ENCODE measurements around the gene SNTA1.
"Not testable (repeated sequence)": the region's sequence is repeated elsewhere in the genome, so short reads cannot be mapped to it uniquely, and the experiment has no call there.

The SNTA1 gene

GRCh38 chr20:33463332-33464101 lies 20.0 kb upstream of the SNTA1 start:
- DNase-seq (ENCODE audit: insufficient read length) (no peak), FAIRE-seq (no peak)
- TF ChIP-seq TAF1 (IDR thresholded peaks at IDR 0.05; ENCODE audit: borderline replicate concordance, low read depth, low read length) = no peak
- no peak for TF ChIP-seq POLR2AphosphoS5 (IDR thresholded peaks at IDR 0.05; ENCODE audit: low read depth, low read length)

GRCh38 chr20:33460711-33461110 lies 17.1 kb upstream of the SNTA1 start:
- no peak for DNase-seq (ENCODE audit: insufficient read length)
- no peak for FAIRE-seq
- TF ChIP-seq POLR2A (IDR thresholded peaks at IDR 0.05; ENCODE audit: low read depth, low read length) = no peak

DNA sequence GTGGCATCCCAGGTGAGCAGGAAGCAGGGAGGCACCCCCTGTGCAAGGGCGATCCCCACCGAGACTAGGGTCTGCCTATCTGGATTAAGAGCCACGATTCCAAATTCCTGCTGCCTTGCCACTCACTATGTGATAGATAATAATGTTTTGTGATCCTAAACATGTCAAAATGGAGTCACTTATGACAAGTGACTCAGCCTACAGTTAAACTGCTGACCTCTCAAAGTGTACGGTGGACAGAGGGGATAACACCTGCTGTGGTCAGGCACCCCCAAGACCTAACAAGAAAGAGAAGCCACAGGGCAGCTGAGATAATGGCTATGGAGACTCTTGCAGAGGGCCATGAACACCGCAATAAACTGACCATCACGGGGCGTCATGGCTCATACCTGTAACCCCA lies 16.0 kb upstream of the SNTA1 start:
- TF ChIP-seq TAF1 (IDR thresholded peaks at IDR 0.05; ENCODE audit: borderline replicate concordance, low read depth, low read length) = no peak
- no peak for TF ChIP-seq POLR2AphosphoS5 (IDR thresholded peaks at IDR 0.05; ENCODE audit: low read depth, low read length)
- no peak for TF ChIP-seq POLR2A (IDR thresholded peaks at IDR 0.05; ENCODE audit: low read depth, low read length)
- DNase-seq (ENCODE audit: insufficient read length) (no peak), FAIRE-seq (no peak)

- DNase-seq (ENCODE audit: insufficient read length) (peak; percentile 75), FAIRE-seq (peak; percentile 89)
Observed at GRCh38 chr20:33456916-33457642, 13.5 kb upstream of the SNTA1 start.

DNA sequence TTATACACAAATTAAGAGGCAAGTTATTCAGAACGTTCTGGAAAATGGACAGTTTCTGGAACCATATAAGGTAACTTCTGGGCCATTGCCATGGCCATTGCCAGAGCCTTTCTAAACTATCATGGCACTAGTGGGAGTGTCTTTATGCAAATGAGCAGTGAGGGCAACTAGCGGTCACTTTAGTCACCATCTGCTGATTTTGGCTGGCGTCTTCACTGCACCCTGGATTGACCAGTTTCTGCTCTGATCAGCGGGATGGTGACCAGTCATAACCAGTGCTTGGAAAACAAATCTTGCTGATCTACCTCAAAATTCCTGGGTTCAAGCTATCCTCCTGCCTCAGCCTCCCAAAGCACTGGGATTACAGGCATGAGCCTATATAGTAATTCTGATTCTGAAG lies 7.3 kb upstream of the SNTA1 start:
- FAIRE-seq (no peak), DNase-seq (ENCODE audit: insufficient read length) (no peak)
- TF ChIP-seq POLR2AphosphoS5 (IDR thresholded peaks at IDR 0.05; ENCODE audit: low read depth, low read length) (no peak), POLR2A (IDR thresholded peaks at IDR 0.05; ENCODE audit: low read depth, low read length) (no peak), TAF1 (IDR thresholded peaks at IDR 0.05; ENCODE audit: borderline replicate concordance, low read depth, low read length) (no peak)

DNA sequence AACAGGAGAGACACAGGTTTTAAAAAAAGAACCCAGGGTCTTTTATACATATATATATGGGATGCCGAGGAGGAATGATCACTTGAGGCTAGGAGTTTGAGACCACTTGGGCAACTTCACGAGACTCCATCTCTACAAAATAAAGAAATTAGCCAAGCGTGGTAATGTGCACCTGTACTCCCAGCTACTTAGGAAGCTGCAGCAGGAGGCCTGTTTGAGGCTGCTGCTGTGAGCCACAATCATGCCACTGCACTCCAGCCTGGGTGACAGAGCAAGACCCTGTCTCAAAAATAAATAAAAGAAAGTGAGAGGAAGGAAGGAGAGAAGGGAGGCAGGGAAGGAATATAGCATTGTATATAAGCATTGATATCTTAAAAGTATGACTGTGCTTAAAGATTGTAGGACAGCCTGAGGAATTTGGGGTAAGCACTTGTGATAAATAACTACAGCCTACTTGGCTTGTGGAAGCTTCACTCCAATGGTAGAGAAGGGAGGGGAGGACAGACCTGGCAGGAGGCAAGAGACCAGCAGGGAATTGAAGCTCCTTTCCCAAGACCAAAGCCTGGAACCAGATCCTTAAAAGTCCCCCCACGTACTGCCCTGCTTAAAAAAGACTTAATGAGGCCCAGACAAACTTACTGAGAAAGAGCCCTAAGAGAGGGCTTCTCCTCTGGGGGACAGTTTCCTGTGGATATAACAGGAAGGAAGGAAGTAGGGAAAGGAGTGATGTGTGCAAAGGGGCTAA lies 2.5 kb upstream of the SNTA1 start:
- DNase-seq (ENCODE audit: insufficient read length) (no peak), FAIRE-seq (no peak)
- TF ChIP-seq POLR2AphosphoS5 (IDR thresholded peaks at IDR 0.05; ENCODE audit: low read depth, low read length) (no peak), POLR2A (IDR thresholded peaks at IDR 0.05; ENCODE audit: low read depth, low read length) (no peak), TAF1 (IDR thresholded peaks at IDR 0.05; ENCODE audit: borderline replicate concordance, low read depth, low read length) (no peak)

DNA sequence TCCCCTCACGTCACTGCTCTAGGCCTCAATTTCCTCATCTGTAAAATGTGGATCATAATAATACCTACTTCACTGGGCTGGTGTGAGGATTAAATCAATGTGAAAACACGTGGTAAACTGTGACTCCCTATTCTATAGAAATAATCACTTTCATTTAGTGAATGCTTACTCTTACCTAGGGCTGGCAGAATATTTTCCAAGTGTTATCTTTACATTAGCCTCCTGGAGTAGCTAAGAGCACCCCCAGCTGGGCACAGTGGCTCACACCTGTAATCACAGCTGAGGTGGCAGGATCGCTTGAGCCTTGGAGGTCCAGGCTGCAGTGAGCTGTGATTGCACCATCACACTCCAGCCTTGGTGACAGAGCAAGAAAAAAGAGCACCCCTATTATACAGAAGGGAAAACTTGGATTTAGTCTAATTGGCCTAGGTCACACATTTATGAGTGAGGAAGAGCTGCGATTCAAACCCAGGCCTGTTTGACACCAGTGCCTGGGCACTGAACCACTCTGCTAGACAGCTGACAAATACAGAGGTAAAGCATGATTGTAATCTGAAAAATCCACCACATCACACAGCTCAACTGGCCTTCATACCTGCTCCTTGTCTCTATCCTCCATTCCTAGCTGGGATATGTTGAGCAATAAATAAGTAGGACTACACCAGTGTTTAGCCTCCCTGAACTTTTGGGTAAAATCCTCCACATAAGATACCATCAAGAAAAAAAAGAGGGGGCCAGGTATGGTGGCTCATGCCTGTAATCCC lies 1.4 kb upstream of the SNTA1 start:
- FAIRE-seq (no peak), DNase-seq (ENCODE audit: insufficient read length) (no peak)
- TF ChIP-seq POLR2AphosphoS5 (IDR thresholded peaks at IDR 0.05; ENCODE audit: low read depth, low read length) (no peak), TAF1 (IDR thresholded peaks at IDR 0.05; ENCODE audit: borderline replicate concordance, low read depth, low read length) (no peak), POLR2A (IDR thresholded peaks at IDR 0.05; ENCODE audit: low read depth, low read length) (no peak)

GRCh38 chr20:33443006-33443511 lies 504 bp downstream of the SNTA1 start:
- no peak for FAIRE-seq
- no peak for TF ChIP-seq POLR2A (IDR thresholded peaks at IDR 0.05; ENCODE audit: low read depth, low read length)
- no peak for TF ChIP-seq TAF1 (IDR thresholded peaks at IDR 0.05; ENCODE audit: borderline replicate concordance, low read depth, low read length)
- TF ChIP-seq POLR2AphosphoS5 (IDR thresholded peaks at IDR 0.05; ENCODE audit: low read depth, low read length) = no peak
- no peak for DNase-seq (ENCODE audit: insufficient read length)

DNA sequence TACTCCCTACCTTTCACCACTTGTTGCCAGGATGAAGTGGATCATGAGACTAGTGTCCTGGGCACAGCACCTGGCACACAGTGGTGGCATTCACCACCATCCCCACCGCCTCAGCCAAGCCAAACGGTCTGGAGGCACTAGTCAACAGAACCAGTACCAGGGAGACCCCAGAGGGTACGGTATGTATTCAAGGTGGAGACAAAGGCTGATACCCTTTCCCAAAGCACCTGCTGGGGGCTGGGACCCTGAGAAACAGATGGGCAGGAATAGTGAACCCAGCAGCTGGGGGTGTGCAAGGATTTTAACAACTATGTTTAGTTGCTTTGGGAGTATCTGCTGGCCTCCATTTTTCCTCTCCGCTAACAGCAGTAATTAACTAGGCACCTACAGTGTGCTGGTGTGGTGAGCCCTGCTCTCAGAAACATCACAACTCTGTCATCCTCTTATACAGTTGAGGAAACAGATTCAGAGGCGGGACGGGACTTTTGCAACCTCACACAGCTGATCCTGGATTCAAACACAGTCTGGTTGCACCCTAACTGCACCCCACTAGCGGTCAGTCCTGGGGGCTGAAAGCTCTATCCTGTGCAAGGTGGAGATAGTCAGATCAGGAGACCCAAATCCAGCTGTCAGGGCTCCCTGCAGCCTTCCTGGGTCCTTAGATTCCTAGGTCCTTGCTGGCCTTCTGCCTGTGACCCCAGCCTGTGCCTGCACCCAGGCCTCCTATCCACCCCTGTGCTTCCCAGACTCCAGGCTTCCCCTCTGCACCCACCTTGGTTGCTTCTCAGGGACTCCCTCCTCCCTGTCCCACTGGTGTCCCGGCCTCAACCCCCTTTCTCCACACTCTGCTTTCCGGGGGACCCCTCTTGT lies 1.2 kb downstream of the SNTA1 start:
- DNase-seq (ENCODE audit: insufficient read length) (no peak), FAIRE-seq (no peak)
- no peak for TF ChIP-seq POLR2A (IDR thresholded peaks at IDR 0.05; ENCODE audit: low read depth, low read length)
- no peak for TF ChIP-seq TAF1 (IDR thresholded peaks at IDR 0.05; ENCODE audit: borderline replicate concordance, low read depth, low read length)
- no peak for TF ChIP-seq POLR2AphosphoS5 (IDR thresholded peaks at IDR 0.05; ENCODE audit: low read depth, low read length)

- no peak for DNase-seq (ENCODE audit: insufficient read length)
- FAIRE-seq = no peak
- TF ChIP-seq POLR2A (IDR thresholded peaks at IDR 0.05; ENCODE audit: low read depth, low read length) (no peak), POLR2AphosphoS5 (IDR thresholded peaks at IDR 0.05; ENCODE audit: low read depth, low read length) (no peak), TAF1 (IDR thresholded peaks at IDR 0.05; ENCODE audit: borderline replicate concordance, low read depth, low read length) (no peak)
Observed at GRCh38 chr20:33441142-33441955, 2.2 kb downstream of the SNTA1 start.

DNA sequence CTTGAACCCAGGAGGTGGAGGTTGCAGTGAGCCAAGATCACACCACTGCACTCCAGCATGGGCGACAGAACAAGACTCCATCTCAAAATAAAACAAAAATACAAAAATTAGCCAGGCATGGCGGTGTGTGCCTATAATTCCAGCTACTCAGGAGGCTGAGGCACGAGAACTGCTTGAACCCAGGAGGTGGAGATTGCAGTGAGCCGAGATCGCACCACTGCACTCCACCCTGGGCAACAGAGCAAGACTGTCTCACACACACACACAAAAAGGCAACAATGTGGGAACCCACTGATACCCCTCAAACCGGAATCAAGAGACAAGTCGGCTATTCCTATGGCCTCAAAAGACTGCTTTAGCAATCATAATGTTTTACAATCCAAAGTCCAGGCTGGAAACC lies 3.0 kb downstream of the SNTA1 start:
- DNase-seq (ENCODE audit: insufficient read length); FAIRE-seq: not testable (repeated sequence)

Data from GM12892 (cell line).